ENCODE measurements around the gene DFFB.
A peak's percentile ranks its signal among the peaks of the same experiment; 100 is the strongest.

DFFB gene

DNA sequence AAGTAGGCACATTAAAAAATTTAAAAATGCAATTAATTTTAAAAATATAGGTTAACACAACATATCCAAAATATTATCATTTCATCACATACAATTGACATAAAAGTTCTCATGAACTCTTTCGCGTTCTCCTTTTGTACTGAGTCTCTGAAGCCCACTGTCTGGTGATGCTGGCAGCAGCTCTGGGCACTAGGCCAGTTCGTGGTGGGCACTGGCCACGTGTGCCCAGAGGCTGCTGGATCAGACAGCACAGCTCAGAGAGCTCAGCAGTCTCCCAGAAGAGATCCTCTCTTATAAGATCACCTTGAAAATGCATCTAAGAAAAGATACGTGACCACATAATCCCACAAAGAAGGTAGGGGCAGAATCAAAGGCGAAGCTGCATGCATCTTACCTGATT, 10.2 kb upstream of the DFFB start:
- H3K4me3 ChIP-seq (ENCODE audit: low read length): no peak overlapping the region
- TF ChIP-seq ZNF274 (IDR thresholded peaks at IDR 0.05; ENCODE audit: low read depth, low read length): no peak

DNA sequence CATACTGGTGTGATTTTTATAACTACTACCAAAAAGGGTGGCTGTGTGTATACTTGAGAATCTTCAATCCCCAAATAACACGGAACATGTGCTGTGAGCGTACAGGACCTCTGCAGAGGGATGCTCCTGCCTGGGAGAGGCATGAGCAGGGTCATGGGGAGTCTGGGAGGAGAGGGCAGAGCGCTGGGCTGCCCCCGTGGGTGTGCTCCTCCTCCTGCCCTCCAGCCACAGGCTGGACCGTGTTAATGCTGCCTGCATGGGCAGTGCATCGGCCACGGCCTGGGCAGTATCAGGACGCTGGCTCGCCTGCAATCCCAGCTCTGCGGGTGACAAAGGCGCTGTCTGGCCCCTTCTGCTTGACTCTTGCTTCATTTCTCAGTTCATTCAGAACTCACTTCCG, 6.4 kb upstream of the DFFB start:
- H3K4me3 ChIP-seq (ENCODE audit: low read length): no peak overlapping the region
- no peak for TF ChIP-seq ZNF274 (IDR thresholded peaks at IDR 0.05; ENCODE audit: low read depth, low read length)

DNA sequence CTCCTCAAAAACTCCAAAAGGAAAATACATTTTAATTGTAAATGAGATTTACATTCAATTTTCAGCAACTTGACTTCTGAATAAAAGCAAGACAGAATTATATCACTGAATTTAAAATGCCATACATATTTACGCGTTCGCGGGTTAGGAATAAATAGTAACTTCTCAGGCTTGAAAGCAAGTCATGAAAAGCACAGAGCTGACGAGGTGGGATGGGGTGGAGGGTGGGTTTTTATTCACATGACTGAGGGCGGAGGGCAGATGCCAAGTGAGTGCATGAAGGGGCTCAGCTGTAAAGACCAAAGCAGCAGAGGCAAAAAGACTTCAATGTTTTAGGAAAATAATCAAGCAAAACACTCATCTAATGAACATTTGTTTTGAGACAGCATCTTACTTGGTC, 6.0 kb upstream of the DFFB start:
- TF ChIP-seq ZNF274 (IDR thresholded peaks at IDR 0.05; ENCODE audit: low read depth, low read length): no peak
- no peak overlapping the region for H3K4me3 ChIP-seq (ENCODE audit: low read length)

DNA sequence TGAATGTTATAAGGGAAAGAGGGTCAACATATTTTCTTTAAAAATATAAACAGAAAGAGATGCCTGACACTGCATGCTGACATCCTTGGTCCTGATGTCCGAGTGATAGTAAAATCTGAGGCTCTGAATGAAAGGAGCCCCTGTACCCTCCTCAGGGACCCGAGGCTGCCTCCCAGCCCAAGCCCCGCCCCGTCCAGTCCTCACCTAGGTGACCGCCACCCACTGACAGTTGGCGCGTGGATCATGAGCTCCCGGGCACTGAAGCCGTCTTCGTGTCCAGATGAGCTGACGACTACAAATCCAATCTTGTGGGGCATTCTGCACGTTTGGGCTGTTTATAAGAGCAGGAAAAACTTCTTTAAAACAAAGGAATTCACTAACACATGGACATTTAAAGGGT, 5.2 kb upstream of the DFFB start:
- H3K4me3 ChIP-seq (ENCODE audit: low read length): no peak overlapping the region
- no peak for TF ChIP-seq ZNF274 (IDR thresholded peaks at IDR 0.05; ENCODE audit: low read depth, low read length)

DNA sequence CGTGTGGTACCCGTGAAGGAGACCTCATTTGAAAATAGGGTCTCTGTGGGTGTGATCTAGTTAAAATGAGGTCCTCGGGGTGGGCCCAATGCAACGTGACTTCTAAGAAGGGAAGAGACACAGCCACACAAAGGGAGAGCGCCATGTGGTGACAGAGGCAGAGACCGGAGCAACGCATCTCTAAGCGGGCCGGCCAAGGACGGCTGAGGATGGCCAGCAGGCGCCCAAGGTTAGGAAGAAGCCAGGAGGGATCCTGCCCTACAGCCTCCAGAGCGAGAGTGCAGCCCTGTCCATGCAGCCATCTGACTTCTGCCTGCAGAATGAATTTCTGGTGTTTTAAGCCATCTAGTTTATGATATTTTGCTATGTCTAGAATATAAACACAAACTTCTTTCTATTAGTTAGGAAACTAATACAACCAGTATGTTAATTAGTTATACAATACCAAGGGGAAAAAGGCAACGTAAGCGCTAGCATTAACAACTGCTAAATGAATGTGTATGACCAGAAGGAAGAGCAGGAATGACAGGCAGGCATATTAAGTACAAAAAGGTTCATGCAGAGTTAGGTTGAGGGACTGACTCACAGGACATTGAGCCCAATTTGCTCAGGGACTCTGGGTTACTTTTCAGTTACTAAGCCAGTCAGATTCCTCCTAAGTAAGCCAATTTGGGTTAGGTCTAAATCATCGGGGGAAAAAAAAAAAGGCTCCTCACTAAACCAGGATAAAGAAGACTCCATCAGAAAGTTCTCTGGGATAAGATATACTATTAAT, 4.4 kb upstream of the DFFB start:
- TF ChIP-seq ZNF274 (IDR thresholded peaks at IDR 0.05; ENCODE audit: low read depth, low read length): no peak
- H3K4me3 ChIP-seq (ENCODE audit: low read length): no peak overlapping the region

DNA sequence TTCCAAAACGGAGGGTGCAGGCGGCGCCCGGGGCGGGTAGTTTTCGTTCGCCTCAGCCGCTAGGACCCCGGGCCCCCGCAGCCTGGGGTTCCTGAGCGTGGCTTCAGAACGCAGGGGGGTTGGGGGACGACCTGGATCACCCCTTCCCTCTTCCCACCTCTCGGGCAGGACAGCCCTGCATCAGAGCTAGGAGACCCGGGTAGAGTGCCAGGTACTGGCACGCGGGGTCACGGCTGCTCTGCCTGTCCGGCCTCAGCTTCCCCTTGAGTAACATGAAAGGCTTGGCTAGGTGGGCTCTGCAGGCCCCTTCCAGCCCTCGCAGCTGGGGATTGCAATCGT, 484 bp downstream of the DFFB start:
- TF ChIP-seq ZNF274 (IDR thresholded peaks at IDR 0.05; ENCODE audit: low read depth, low read length): no peak
- H3K4me3 ChIP-seq (ENCODE audit: low read length): peak overlapping the region; percentile 82

DNA sequence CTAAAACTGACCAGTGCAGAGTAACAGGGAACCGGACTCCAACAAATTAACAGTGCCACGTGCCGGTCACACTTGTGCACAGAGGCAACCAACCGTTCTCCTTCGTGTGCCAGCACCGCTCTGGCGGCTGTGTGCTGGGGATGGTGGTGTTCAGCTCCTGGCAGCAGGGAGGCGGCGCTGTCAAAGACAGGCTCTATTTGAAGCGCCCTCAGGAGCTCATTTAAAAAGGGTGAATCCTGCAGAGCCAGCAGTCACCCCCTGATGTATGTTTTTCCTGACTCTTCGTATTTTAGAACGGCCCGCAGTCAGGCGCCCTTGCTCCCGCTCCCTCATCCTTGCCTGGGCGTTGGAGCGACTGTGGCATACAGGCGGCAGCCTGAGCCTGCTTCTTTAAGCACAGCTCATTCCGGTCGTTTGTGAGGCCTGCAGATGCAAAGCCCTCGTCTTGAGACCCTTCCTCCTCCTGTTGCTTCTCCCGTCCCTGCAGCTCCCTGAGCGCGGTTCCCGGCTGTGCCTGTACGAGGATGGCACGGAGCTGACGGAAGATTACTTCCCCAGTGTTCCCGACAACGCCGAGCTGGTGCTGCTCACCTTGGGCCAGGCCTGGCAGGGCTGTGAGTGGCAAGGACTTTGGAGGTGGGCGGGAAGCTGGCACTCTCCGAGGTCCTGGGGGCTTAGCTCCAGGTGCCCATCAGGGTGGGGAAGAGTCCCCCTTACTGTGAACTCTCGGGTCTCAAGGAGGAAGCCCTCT, 1.1 kb downstream of the DFFB start:
- TF ChIP-seq ZNF274 (IDR thresholded peaks at IDR 0.05; ENCODE audit: low read depth, low read length): no peak
- H3K4me3 ChIP-seq (ENCODE audit: low read length): peak overlapping the region; percentile 82; the same call in 1 of the 2 replicates

DNA sequence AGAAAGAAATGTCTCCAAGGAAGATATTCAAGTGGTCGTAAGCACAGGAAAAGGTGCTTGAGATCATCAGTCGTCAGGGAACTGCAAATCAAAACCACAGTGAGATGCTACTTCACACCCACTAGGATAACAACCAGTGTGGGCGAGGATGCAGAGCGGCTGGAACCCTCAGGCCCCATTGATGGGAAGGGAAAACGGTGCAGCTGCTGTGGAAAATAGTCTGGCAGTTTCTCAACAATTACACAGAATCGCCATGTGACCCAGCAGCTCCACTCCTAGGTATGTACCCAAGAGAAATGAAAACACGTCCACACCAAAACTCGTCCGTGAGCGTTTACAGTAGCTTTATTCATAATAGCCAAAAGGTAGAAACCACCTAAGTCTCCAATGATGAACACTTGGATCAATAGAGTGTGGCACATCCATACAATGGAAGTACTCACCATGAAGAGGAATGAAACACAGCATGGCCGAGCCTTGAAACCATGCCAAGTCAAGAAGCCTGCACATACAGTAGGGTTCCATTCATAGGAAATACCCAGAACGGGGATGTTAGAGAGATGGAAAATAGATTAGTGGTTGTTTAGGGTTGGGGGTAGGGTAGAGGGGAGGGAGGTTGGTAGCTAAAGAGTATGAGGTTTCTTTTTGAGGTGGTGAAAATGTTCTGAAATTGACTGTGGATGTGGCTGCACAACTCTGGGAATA, 6.1 kb downstream of the DFFB start:
- H3K4me3 ChIP-seq (ENCODE audit: low read length): no peak overlapping the region
- TF ChIP-seq ZNF274 (IDR thresholded peaks at IDR 0.05; ENCODE audit: low read depth, low read length): no peak

DNA sequence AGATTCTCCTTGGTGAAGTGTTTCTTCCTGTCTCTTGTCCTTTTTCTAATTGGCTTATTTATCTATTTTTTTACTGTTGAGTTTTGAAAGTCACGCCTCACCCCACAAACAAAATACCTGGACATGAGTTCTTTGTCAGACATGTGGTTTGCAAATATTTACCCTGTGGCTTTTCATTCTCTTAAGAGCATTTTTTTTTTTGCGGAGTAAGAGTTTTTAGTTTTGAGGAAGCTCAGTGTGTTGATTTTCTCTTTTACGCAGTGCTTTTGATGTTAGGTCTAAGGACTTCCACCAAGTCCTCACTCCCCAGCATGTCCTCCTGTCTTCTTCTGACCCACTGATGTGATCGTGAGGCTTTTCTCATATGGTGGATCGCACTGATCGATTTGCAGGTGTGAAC, 7.6 kb downstream of the DFFB start:
- no peak overlapping the region for H3K4me3 ChIP-seq (ENCODE audit: low read length)
- TF ChIP-seq ZNF274 (IDR thresholded peaks at IDR 0.05; ENCODE audit: low read depth, low read length): no peak

DNA sequence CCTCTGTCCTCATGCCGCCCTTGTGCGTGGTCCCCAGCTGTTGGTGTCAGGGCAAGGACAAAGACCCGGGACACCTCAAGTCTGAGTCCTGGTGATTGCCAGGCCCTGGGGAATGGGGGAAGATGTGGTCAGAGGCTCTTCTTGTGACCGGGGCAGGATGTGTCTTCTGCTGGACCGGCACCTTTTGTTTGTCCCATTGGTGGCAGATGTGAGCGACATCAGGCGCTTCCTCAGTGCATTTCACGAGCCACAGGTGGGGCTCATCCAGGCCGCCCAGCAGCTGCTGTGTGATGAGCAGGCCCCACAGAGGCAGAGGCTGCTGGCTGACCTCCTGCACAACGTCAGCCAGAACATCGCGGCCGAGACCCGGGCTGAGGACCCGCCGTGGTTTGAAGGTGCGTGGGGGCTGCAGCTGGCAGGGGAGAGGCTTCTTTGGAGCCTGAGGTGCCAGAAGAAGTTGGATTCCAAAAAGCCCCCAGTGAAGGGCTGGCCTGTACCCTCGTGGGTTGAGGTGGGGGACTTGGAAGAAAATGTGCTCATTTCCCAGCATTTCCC, 8.4 kb downstream of the DFFB start:
- no peak for TF ChIP-seq ZNF274 (IDR thresholded peaks at IDR 0.05; ENCODE audit: low read depth, low read length)
- no peak overlapping the region for H3K4me3 ChIP-seq (ENCODE audit: low read length)

DNA sequence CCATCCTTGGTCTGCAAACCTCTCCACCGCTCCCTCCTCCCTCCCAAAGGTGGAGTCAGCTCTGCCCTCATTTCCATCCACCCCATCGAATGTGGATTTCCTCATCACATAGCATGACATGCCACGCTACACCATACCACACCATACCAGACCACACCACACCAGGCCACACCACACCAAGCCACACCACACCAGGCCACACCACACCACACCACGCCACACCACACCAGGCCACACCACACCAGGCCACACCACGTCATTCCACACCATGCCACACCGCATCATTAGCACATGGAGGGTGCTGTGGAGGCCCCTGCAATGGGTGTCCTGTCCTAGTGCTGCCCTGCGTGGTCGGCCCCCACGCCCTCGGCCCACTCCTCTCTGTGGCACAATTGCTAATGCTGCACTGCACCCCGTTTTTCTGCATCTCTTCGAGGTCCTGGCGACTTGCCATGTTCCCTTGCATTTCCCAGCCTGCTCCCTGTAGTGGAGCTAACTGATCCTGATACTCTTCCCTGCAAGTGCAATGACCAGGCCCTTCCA, 11.3 kb downstream of the DFFB start:
- TF ChIP-seq ZNF274 (IDR thresholded peaks at IDR 0.05; ENCODE audit: low read depth, low read length): no peak
- no peak overlapping the region for H3K4me3 ChIP-seq (ENCODE audit: low read length)

DNA sequence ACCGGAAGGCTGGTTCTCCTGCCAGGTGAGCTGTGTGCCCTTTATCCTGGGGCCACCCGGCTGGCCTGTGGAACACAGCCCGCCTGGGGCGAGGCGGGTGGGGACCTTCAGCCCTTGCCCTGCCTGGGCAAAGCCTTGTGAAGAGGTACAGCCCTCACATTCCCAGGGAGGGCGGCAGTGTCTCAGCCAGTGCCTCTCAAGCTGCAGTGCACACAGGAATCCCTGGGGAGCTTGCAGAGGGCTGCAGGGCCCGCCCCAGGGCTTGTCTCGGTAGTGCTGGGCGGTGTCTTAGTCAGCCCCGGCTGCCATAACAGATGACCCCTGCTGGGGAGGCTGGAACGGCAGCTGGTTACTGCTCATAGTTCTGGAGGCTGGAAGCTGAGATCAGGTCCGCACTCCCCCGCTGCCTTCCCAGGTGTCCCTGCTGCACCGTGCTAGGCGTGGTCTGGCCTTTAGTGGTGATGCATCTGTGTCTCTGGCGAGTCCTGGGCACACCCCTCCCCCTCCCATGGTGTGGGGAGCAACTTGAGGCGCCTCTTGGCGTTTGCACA, 12.6 kb downstream of the DFFB start:
- TF ChIP-seq ZNF274 (IDR thresholded peaks at IDR 0.05; ENCODE audit: low read depth, low read length): no peak
- H3K4me3 ChIP-seq (ENCODE audit: low read length): no peak overlapping the region

DNA sequence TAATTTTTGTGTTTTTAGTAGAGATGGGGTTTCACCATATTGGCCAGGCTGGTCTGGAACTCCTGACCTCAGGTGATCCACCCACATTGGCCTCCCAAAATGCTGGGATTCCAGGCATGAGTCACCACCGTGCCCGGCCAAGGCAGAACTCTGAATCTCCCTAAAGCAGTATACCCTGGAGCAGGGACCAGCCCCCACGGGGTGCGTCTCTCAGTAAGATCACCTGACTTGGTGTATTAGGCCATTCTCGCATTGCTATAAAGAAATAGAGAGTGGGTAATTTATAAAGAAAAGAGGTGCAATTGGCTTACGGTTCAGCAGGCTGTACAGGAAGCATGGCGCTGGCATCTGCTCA, 14.2 kb downstream of the DFFB start:
- TF ChIP-seq ZNF274 (IDR thresholded peaks at IDR 0.05; ENCODE audit: low read depth, low read length): no peak

DNA sequence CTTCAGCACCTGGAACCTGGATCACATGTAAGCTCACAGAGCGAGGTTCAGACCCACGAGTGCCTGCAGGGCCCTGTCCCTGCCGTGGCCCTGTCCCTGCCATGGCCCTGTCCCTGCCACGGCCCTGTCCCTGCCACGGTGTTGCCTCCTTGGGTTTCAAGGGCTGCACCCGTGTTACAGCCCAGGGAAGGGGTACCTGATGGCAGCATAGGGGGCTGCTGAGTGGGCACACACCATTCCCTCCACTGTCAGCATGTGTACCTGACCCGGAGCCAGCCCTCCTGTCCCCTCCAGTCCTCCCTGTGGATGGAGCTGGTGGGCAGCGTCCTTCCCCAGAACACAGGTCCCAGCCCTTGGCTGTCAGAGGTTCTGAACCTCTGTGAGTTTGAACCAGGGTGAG, 15.3 kb downstream of the DFFB start:
- TF ChIP-seq ZNF274 (IDR thresholded peaks at IDR 0.05; ENCODE audit: low read depth, low read length): no peak
- no peak overlapping the region for H3K4me3 ChIP-seq (ENCODE audit: low read length)

More for the DNA sequence above, 14.2 kb downstream of the DFFB start:
- H3K4me3 ChIP-seq (ENCODE audit: low read length): no peak overlapping the region
